Measurements from ENCODE around the gene NAV3.
"Not testable (repeated sequence)": the region's sequence is repeated elsewhere in the genome, so short reads cannot be mapped to it uniquely, and the experiment has no call there.

NAV3 gene

DNA sequence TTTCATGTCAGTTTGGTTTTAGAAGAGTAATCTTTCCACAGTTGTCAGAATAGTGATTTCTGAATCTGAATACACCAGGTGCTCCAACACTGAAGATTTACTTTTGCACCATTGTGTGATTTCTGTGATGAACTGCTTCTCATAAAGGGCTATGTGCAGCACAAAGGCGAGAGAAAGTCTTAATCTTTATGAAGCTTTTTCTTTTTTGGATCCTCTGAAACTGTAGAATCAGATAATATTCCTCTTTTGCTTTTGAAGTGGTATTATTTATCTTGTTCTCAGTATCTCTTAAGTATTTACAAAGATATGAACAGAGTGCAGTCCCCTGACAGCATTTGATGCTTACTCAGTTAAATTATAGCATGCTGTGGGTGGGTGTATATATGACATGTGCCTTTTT, 207.8 kb downstream of the NAV3 start:
- DNase-seq (ENCODE audit: low read depth, low spot score): no peak

DNA sequence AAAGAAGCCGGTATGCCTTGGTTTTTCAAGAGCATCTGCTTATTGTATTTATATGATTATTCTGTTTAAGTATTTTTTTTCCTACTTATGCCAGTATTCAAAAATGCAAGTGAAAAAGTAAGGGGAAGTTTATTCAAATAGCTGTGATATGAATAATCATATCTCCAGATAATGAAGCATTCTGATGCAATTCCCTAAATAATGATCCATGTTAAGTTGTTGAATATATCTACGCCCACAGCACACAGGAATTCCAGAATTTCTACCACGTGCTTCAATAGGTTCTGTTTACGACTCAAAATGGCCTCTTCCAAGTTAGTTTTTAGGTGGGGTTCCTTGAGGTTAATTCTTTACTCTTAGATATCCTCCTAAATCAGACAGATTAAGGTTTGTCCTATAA, 208.3 kb downstream of the NAV3 start:
- DNase-seq (ENCODE audit: low read depth, low spot score): no peak

- DNase-seq (ENCODE audit: low read depth, low spot score): no peak
These were observed 209.4 kb downstream of the NAV3 start for GRCh38 chr12:78040111-78040510.

DNA sequence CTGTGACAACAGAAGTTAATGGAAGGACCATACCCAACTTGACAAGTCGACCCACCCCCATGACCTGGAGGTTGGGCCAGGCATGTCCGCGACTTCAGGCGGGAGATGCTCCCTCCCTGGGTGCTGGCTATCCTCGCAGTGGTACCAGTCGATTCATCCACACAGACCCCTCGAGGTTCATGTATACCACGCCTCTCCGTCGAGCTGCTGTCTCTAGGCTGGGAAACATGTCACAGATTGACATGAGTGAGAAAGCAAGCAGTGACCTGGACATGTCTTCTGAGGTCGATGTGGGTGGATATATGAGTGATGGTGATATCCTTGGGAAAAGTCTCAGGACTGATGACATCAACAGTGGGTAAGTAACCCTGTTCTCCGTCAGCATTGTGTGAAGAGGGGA, 220.1 kb downstream of the NAV3 start:
- no peak for DNase-seq (ENCODE audit: low read depth, low spot score)

DNA sequence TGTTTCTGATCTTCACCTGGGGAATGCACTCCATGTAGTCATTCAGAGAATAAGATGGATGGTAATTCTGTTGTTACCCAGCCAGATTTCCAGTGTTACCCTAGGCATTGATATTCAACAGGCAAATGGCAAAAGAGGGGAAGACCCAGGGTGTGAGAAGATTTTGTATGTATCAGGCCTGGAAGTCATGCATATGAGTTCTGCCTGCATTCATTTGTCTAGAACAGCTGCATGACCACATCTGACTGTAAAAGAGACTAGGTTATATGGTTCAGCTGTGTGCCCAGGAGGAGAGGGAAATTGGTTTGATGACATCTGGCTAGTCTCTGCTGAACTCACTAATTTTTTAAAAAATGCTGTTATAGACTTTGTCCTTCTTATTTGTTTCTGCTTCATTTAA, 224.9 kb downstream of the NAV3 start:
- DNase-seq (ENCODE audit: low read depth, low spot score): no peak

DNA sequence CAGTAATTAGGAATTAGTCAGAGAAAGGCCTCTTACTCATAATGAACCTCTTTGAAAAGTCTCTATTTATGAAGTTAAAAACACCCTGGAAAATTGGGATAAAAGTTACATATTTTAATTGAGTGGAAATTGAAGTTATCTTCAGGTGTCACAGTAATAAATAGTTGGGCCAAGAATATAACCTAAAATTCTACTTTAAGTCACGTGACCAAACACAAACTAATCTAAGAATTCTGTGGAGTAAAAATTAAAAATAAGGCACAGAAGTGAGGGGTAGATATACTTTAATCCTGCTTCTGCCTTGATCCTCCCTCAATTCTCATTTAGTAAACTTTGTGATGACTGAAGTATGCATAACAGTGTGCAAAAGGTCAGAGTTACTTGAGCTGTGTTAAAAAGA, 226.4 kb downstream of the NAV3 start:
- DNase-seq (ENCODE audit: low read depth, low spot score): no peak

DNA sequence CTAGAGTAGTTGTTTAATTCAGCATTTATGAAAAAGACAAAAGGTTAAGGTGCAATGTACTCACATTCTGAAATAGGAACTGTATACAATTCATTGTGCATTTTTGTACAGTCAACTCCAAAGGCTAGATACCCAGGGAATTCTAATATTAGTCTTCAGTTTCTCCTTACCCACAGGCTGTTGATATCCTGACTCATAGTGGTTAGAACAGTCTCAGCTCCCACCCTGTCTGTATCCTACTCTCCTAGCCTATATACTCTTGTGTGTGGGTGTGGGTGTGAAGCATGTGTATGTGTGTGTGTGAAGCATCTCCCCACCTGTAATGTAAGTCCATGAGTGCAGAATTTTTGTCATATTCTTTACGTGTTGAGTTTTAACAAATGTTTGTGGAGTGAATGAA, 229.5 kb downstream of the NAV3 start:
- peak; percentile 55 for DNase-seq (ENCODE audit: low read depth, low spot score)

DNA sequence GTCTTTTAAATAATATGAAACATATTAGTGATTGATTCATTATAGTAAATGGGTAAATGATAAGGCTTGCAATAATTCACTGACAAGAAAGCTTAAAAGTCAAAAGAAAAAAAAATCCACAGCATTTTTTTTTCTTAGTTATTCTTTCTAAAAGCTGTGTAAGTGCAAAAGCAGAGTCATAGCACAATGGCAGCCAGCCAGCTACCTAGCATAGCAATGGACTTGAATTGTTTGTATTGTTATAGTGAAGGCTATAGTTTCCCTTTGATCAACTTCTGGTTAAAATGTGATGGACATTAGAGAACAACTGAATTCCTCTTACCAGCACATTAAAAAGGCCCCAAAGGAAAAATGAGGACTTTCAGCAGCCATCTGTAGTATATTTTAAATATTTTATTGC, 232.1 kb downstream of the NAV3 start:
- peak; percentile 86 for DNase-seq (ENCODE audit: low read depth, low spot score)

- DNase-seq (ENCODE audit: low read depth, low spot score): no peak
These were observed 251.1 kb downstream of the NAV3 start for GRCh38 chr12:78081590-78082314.

DNA sequence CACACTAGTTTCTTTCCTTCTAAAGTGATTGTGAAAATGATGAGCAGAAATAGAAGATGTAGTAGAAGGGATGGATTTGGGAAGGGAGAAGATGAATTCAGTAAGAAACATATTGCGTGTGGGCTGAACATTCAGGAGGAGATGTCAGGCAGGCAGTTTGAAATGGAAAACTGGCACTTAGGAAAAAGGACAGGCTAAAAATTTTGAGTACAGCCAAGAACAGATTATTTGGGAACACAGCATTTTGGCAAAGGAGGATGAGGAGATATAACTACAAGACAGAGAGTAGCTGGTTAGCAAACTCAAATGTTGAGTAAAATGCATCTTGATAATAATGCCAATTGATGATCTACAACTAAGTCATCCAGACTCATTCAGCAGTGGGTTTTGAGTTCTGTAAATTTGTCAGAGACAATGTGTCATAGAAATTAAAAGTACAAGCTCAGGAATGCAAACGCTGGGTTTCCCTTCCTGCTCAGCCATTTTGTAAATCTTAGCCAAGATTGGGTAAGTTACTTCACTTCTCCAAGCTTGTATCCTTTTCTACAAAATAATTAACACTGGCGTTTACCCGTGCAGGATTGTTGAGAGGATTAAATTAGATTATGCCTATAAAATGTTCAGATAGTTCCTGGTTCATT, 255.0 kb downstream of the NAV3 start:
- DNase-seq (ENCODE audit: low read depth, low spot score): peak; percentile 15

DNA sequence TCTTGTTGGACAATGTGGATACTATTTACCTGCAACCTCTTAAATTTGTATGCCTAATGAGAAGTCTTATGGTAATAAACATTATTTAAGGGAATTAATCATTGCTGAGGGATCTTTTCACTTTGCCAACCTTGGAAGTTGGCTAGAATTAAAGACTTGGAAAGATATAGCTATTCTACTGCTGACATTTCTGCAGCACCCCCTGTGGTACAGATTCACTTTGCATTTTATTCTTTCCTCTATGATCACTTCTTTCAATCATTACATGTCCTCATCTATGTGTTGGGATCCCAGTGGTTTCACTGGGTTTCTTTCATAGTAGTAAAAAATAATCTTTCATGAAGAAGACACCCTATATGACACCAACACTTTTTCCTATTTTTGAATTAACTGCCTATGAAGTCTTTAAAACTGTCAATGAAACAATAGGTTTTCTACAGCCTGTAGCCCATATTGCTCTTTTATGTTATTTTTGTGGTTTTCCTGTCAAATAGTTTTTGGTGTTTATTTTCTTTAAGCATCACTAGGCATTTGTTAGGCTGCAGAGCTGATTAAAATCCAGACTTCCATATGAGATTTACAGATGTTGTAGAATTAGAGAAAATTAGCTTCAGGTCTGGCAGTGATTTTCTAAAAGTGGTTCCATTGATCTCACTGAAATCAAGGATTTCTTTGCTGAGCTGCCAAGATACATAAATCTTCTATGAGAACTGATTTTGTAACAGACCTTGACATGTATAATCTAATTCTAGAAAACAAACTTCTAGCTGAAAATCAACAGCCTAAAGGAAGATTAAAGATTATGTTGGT, 256.1 kb downstream of the NAV3 start:
- no peak for DNase-seq (ENCODE audit: low read depth, low spot score)

DNA sequence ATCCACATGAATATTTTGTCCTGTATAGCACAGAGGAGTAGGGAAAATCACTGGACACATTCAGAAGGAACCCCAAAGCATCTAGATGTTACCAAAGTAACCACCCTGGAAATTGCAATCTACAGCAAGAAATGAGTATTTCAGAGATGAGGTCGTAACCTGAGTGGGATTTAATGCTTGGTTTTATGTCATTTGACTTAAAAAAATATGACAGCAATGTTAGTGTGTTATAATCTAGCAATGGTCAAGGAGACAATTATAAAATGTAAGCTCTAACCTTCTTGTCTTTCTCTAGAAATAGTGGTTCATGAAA, 256.6 kb downstream of the NAV3 start:
- no peak for DNase-seq (ENCODE audit: low read depth, low spot score)

DNA sequence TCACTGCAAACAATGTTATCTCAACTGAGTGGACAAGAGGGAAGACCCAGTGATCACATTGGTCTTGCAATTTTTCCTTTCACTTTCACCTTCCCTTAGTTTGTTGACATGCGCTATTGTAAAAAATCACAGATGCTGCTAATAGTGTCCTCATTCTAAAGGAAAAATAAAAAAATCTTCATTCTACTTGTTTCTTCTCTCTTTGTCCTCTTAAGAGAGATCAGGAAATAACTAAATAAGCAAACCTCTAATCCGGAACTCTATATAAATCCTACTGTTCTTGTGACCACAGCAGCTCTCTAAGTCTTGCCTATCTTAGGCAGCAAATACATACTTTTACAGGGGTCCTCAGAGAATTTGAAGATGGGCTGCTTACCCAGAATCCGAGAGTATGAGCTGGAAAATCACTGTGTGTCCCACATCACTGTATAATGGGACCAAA, 257.7 kb downstream of the NAV3 start:
- peak; percentile 3 for DNase-seq (ENCODE audit: low read depth, low spot score)

DNA sequence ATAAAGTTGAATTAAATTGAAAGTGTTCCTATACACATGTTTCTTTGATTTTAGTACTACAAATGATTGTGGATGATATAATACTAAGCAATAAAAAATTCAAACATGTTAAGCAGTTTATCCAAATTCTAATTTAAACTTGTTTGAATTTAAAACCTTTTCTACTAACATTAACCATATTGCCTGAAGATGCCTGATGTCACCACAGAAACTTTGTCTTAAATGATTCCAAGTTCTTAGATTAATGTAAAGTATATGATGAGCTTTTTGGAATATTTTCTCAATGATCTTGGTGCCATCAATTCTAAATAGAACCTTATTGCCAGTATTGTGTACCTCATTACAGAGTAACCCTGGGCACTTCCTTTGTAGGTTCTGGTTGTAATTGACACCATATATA, 259.6 kb downstream of the NAV3 start:
- no peak for DNase-seq (ENCODE audit: low read depth, low spot score)

- no peak for DNase-seq (ENCODE audit: low read depth, low spot score)
These were observed 264.9 kb downstream of the NAV3 start for GRCh38 chr12:78095623-78096022.

GRCh38 chr12:78096909-78097597, 266.4 kb downstream of the NAV3 start:
- peak; percentile 10 for DNase-seq (ENCODE audit: low read depth, low spot score)

DNA sequence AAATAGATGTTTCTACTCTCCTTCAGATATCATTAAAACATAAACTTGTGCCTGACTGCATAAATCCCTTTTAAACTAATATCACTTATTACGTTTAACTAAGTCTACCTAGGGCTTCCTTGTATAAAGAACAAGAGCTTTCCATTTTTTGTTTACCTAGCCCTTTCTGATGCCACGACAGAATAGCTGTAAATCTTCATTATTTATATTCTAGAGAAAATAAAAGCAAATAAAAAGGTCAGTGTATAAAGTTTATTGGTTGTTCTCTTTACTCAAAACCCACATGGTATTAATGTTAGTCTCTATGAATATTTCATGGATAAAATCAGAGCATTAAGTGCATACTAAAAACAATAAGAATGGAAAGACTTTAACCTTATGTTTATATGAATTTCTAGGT, 269.1 kb downstream of the NAV3 start:
- DNase-seq (ENCODE audit: low read depth, low spot score): no peak

GRCh38 chr12:78101113-78101876, 270.6 kb downstream of the NAV3 start:
- DNase-seq (ENCODE audit: low read depth, low spot score): no peak

DNA sequence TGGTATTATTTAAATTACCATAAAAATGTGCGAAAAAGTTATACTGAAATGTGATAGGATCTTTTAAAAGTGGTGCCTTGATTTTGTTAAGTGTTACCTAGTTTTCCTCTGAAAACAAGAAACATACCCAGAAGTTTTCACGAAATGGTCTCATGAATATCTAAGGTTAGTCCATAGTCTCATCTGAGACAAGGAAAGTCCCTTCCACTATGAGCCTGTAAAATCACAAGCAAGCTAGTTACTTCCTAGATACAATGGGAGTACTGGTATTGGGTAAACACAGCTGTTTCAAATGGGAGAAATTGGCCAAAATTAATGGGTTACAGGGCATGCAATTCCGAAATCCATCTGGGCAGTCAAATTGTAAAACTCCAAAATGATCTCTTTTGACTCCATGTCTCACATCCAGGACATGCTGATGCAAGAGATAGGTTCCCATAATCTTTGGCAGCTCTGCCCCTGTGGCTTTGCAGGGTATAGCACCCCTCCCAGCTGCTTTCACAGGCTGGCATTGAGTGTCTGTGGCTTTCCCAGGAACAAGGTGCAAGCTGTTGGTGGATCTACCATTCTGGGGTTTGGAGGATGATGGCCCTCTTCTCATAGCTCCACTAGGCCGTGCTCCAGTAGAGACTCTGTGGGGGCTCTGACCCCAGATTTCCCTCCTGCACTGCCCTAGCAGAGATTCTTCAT, 271.4 kb downstream of the NAV3 start:
- no peak for DNase-seq (ENCODE audit: low read depth, low spot score)

GRCh38 chr12:78102801-78103200, 272.1 kb downstream of the NAV3 start:
- DNase-seq (ENCODE audit: low read depth, low spot score): not testable (repeated sequence)

DNA sequence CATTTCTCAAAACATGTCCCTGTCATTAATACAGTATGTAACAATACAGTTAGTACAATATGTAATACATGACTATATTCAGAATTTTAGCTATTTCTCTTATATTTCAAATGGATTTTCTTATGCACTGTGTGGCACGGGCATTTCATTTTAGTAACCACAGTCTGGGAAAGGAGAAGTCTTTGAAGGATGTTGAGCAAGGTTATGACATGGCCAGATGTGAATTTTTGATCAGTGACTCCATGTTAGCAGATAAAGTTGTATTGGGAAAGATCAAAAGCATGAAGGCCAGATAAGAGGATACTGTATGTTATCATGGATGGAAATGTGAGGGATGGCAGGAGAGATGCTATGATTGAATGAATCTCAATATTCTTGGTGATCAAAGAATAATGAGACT, 285.2 kb downstream of the NAV3 start:
- no peak for DNase-seq (ENCODE audit: low read depth, low spot score)

Measured in astrocyte of the hippocampus (primary cell).